ENCODE results near the gene ZNF808. TPM values are rescaled to one million over a fixed set of nuclear protein-coding genes. Genes with fewer than 3 reads are reported as not detected.
"Not testable (repeated sequence)": the region's sequence is repeated elsewhere in the genome, so short reads cannot be mapped to it uniquely, and the experiment has no call there.

ZNF808 gene
- total RNA-seq, 1 experiment from 2014 or later = 14.2 TPM

DNA sequence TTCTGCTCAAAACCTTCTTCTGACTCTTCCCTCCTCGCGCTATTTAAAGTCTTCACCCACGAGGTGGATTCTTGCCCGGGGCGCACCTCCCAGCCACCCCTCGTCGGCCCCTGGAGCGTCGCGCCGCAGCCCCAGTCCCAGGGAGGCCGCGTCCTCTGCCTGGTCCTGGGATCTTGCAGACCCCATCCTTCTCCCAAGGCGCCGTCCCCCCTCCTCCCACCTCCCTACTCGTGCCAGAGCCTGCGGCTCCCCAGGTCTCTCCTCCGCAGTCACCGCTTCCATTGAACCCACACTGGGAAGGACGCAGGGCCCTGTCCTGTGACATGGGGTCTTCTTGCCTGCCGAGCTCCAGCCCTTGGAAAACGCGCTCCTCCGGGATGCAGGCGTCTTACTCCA, 486 bp downstream of the ZNF808 start:
- in situ Hi-C loops (cut with HindIII; ENCODE audit: low pct_unique_long_range_greater_than_20kb, low sequenced_read_pairs) = no loop called here
- DNase-seq (ENCODE audit: low read depth, low spot score) = no peak

DNA sequence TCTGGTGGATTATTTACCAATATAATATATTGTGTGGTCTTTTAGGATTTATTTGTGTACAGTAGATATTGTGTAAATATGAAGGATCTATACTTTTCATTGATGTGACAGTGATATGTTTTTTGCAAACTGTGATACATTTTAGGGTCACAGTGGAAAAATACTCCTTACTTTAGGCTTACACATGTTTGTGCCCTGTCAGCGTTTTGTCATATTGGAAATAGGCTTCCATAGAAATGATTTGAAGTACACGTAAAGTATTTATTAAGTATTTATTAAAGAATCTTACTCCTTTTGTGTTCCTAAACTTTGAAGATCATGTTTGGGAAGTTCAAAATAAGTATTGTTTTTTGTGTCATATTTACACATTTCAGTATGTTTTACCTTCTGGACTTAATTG, 5.0 kb downstream of the ZNF808 start:
- in situ Hi-C loops (cut with HindIII; ENCODE audit: low pct_unique_long_range_greater_than_20kb, low sequenced_read_pairs) = no loop called here
- DNase-seq (ENCODE audit: low read depth, low spot score) = no peak

DNA sequence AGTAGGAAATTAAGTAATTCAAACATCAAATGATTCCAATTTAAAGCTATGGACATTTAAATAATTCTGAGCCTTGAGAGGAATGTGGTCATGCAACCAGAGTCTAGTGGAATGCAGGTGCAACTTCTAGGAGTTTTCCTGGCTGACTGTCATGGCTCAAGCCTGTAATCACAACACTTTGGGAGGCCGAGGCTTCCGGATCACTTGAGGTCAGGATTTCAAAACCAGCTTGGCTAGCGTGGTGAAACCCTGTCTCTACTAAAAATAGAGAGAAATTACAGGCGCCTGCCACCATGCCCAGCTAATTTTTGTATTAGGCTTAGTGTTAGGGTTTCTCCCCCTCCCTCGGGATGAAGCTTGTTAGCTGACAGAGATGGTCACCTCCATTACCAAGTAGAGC, 6.4 kb downstream of the ZNF808 start:
- DNase-seq (ENCODE audit: low read depth, low spot score) = no peak
- in situ Hi-C loops (cut with HindIII; ENCODE audit: low pct_unique_long_range_greater_than_20kb, low sequenced_read_pairs) = no loop called here

DNA sequence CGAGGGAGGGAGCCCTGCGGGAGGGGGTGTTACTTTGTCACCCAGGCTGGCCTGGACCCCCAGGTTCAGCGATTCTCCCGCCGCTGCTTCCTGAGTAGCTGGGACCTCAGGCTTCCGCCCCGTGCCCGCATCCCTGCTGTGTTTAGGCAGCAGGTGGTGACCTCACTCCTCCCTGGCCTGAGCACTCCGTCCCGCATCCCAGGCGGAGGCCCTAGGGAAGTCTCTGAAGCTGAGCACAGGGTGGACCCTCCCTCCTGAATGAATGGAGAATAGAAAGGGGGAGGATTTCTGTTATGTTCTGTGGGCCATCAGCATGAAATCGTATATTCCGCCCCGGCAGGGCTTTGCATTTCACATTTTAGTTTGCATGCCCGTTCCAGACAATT, 7.9 kb downstream of the ZNF808 start:
- DNase-seq (ENCODE audit: low read depth, low spot score); in situ Hi-C loops (cut with HindIII; ENCODE audit: low pct_unique_long_range_greater_than_20kb, low sequenced_read_pairs): not testable (repeated sequence)

DNA sequence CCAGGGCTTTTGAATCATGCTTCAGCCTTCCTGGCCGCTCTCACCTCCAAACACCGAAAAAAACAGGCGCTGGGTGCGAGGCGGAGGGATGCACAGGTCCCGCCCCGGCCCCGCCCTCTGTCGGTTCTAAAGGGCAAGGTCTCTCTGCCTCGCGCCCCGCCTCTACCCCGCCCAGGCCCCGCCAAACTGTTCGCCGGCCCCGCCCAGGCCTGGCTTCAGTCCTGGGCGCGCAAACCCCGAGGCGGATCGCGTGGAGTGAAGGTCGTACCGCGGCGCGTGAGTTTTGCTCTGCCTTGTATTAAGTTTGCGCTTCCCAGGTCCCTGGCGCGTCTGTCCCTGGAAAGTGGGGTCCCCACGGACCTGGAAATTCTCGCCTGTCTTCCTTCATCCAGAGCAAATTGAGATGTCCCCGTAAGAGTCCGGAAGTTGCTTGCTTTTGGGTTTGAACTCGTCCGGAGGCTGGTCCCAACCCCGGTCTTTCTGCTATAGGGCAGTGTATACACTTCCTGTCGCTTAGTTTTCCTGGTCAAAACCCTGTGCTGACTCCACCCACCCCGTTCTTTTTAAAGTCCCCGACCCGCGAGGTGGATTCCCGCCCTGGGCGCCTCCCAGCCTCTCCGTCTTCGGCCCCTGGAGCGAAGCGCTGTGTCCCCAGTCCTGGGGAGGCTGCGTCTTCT, 8.4 kb downstream of the ZNF808 start:
- no peak for DNase-seq (ENCODE audit: low read depth, low spot score)
- in situ Hi-C loops (cut with HindIII; ENCODE audit: low pct_unique_long_range_greater_than_20kb, low sequenced_read_pairs) = no loop called here

DNA sequence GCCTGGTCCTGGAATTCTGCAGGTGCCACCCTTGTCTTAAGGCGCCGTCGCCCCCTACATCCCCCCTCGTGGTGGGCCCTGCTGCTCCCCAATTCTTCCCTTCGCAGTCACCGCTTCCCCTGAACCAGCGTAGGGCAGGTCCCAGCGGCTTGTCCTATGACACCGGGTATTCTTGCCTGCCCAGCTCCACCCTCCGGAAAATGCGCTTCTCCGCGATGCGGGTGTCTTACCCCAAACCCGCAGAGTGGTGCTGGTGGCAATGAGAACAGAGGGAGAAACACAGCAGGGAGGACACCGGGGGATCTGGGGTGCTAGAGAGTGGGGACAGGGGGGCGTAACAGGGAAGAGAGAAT, 9.0 kb downstream of the ZNF808 start:
- DNase-seq (ENCODE audit: low read depth, low spot score) = no peak
- in situ Hi-C loops (cut with HindIII; ENCODE audit: low pct_unique_long_range_greater_than_20kb, low sequenced_read_pairs) = no loop called here

DNA sequence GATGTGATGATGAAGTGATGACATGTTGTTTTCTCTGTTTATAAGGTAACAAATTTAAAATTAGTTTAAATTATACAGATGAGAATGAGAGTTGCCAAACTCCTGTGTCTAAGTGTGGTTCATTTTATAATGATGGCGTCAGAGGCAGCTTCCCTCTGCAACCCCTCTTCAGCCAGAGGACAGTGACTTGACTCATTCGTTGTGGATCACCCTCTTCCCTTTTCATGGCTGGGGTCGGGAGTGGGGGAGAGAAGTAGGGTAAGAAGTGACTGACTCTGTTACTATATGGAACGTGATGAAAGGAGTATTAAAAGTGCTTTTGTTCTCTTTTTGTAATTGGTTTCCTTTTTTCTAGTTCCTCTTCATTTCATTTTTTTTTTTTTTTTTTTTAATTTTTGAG, 11.3 kb downstream of the ZNF808 start:
- DNase-seq (ENCODE audit: low read depth, low spot score); in situ Hi-C loops (cut with HindIII; ENCODE audit: low pct_unique_long_range_greater_than_20kb, low sequenced_read_pairs): not testable (repeated sequence)

DNA sequence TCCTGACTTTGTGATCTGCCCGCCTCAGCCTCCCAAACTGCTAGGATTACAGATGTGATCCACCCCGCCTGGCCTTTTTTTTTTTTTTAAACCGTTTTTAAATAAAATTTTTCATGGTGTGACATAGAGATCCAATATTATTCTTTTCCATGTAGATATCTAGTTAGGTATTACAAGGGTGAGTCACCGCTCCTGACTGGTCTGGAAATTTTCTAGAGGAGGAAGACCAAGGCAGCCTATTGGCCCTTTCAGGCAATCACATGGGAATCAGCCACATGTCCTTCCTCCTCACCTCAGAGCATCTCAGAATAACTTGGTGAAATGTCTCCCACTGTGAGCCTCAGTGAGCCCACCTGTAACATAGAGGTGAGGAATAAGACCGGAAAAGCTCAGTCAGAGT, 13.7 kb downstream of the ZNF808 start:
- DNase-seq (ENCODE audit: low read depth, low spot score); in situ Hi-C loops (cut with HindIII; ENCODE audit: low pct_unique_long_range_greater_than_20kb, low sequenced_read_pairs): not testable (repeated sequence)

DNA sequence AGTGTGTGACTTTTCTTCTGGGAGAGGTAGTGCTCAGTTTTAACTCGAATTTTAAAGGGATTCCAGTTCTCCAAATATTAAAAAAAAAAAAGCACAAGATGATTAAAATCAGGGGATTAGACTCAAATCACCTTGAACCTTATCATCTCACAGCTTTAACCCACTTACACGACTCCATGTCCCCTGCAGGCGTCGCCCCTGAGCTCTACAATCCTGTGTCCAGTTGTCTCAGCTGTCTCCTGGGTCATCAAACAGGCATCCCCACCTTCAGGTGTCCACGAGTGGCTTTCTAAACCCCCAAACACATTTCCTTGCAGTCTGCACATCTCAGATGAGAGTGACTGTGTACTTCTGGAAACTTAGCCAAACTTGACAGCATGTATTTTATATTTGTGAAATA, 14.1 kb downstream of the ZNF808 start:
- in situ Hi-C loops (cut with HindIII; ENCODE audit: low pct_unique_long_range_greater_than_20kb, low sequenced_read_pairs) = no loop called here
- no peak for DNase-seq (ENCODE audit: low read depth, low spot score)

DNA sequence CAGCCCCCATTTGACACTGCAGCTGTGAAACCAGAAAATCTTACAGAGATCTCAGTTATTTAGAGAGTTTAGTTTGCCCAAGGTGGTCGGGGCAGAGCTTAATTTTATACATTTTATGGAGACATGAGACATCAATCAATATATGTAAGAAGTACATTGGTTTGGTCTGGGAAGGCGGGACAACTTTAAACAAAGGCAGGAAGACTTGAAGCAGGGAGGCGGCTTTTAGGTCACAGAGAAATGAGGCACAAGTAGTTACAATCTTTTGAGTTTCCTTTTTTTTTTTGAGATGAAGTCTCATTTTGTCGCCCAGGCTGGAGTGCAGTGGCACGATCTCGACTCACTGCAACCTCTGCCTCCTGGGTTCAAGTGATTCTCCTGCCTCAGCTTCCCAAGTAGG, 15.1 kb downstream of the ZNF808 start:
- DNase-seq (ENCODE audit: low read depth, low spot score); in situ Hi-C loops (cut with HindIII; ENCODE audit: low pct_unique_long_range_greater_than_20kb, low sequenced_read_pairs): not testable (repeated sequence)

DNA sequence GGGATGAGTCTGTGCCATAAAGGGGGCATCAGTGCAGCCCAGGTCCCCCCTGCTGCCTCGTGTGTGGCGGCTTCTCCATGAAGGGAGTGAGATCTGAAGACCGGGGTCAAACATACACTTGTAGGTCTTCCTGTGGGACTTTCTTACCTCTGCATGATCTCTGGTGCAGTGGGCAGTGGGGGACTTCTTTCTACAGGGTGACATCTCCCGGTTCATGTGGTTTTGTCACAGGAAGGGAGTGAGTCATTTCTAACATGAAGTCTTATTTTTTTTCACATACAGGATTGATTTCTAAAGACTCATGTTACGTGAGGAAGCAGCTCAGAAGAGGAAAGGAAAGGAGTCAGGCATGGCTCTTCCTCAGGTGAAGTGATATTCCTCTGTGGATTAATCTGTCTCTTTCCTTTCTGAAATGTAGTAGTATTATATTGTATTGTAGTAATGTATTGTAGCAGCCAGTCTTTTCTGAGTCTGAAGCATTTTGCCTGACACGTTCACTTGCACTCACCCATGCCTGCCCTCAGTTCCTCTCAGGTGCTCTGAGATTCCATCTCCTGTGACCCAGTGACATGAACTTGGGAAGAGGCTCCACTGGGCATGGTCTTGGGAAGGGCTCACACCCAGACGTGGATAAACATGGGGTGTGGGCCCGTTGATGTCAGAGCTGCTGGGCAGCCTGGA, 15.7 kb downstream of the ZNF808 start:
- DNase-seq (ENCODE audit: low read depth, low spot score) = no peak
- in situ Hi-C loops (cut with HindIII; ENCODE audit: low pct_unique_long_range_greater_than_20kb, low sequenced_read_pairs) = no loop called here

DNA sequence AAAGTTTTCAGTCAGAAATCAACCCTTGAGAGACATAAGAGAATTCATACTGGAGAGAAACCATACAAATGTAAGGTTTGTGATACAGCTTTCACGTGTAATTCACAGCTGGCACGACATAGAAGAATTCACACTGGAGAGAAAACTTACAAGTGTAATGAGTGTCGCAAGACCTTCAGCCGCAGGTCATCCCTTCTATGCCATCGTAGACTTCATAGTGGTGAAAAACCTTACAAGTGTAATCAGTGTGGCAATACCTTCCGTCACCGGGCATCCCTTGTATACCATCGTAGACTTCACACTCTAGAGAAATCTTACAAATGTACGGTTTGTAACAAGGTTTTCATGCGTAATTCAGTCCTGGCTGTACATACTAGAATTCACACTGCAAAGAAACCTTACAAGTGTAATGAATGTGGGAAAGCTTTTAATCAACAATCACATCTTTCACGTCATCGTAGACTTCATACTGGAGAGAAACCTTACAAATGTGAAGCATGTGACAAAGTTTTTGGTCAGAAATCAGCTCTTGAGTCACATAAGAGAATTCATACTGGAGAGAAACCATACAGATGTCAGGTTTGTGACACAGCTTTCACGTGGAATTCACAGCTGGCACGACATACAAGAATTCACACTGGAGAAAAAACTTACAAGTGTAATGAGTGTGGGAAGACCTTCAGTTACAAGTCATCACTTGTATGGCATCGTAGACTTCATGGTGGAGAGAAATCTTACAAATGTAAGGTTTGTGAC, 26.9 kb downstream of the ZNF808 start:
- in situ Hi-C loops (cut with HindIII; ENCODE audit: low pct_unique_long_range_greater_than_20kb, low sequenced_read_pairs) = no loop called here
- no peak for DNase-seq (ENCODE audit: low read depth, low spot score)

DNA sequence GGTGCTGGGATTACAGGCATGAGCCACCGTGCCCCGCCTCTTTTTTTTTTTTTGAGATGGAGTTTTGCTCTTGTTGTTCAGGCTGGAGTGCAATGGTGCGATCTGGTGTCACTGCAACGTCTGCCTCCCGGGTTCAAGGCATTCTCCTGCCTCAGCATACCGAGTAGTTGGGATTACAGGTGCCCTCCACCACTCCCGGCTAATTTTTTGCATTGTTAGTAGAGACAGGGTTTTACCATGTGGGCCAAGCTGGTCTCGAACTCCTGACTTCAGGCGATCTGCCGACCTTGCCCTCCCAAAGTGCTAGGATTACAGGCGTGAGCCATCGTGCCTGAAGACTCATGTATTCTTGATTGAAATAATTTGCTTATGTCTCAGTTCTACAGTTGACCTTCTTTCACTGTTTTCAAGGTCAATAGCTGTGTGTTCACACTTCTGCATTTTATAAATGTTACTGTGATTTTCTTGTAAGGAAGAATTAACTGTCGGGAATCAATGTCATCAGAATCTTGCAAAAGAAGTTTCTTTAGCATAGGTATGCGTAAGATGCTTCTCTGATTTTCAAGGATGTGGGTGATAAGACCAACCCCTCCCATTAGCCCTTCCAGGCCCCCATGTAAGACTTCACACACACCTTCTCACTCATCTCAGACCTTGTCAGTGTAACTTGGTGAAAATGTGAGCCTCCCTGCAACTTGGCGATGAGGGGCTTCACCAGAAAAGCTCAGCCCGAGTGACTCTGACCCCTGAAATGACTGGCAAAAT, 29.9 kb downstream of the ZNF808 start:
- no peak for DNase-seq (ENCODE audit: low read depth, low spot score)
- in situ Hi-C loops (cut with HindIII; ENCODE audit: low pct_unique_long_range_greater_than_20kb, low sequenced_read_pairs) = no loop called here

DNA sequence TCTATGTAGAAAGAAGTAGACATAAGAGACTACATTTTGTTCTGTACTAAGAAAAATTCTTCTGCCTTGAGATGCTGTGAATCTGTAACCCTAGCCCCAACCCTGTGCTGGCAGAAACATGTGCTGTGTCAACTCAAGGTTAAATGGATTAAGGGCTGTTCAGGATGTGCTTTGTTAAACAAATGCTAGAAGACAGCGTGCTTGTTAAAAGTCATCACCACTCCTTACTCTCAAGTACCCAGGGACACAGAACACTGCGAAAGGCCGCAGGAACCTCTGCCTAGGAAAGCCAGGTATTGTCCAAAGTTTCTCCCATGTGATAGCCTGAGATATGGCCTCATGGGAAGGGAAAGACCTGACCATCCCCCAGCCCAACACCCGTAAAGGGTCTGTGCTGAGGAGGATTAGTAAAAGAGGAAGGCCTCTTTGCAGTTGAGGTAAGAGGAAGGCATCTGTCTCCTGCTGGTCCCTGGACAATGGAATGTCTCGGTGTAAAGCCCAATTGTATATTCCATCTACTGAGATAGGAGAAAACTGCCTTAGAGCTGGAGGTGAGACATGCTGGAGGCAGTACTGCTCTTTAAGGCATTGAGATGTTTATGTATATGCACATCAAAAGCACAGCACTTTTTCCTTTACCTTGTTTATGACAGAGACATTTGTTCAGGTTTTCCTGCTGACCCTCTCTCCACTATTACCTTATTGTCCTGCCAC, 31.4 kb downstream of the ZNF808 start:
- DNase-seq (ENCODE audit: low read depth, low spot score); in situ Hi-C loops (cut with HindIII; ENCODE audit: low pct_unique_long_range_greater_than_20kb, low sequenced_read_pairs): not testable (repeated sequence)

DNA sequence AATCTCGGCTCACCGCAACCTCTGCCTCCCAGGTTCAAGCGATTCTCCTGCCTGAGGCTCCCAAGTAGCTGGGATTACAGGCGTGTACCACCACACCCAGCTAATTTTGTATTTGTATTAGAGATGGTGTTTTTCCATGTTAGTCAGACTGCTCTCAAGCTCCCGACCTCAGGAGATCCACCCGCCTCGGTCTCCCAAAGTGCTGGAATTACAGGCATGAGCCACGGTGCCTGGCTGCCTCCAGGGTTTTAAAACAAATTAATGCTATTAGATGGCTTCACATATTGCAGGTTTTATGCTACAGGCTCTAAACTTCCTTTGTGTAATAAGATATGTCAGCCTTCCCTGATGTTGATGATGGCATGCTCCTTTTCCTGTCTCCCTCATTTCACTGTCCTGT, 34.1 kb downstream of the ZNF808 start:
- in situ Hi-C loops (cut with HindIII; ENCODE audit: low pct_unique_long_range_greater_than_20kb, low sequenced_read_pairs); DNase-seq (ENCODE audit: low read depth, low spot score): not testable (repeated sequence)

DNA sequence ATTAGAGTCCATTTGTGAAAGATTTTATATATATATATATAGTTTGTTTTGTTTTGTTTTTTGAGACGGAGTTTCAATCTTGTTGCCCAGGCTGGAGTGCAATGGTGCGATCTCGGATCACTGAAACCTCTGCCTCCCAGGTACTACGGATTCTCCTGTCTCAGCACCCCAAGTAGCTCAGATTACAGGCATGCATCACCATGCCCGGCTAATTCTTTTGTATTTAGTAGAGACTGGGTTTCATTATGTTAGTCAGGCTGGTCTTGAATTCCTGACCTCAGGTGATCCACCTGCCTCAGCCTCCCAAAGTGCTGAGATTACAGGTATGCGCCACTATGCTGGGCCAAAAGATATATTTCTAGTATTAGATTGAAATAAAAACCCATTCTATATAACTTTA, 38.7 kb downstream of the ZNF808 start:
- no peak for DNase-seq (ENCODE audit: low read depth, low spot score)
- in situ Hi-C loops (cut with HindIII; ENCODE audit: low pct_unique_long_range_greater_than_20kb, low sequenced_read_pairs) = no loop called here

DNA sequence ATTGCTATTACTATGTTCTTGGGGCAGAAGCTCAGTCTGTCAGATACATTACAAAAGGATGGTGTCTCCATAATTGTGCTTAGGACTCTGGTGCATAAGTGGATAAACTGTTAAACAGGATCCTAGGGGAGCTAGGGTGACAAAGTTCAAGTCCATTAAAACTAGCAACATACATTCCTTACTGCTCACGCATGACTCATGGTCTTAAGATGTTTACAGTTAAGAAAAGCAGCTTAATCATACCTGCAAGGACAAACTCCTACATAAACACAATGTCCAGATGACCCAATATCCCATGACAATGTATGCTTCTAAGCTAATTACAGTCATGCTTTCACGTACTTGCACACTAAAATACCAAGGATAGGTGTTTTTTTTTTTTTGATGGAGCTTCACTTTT, 39.1 kb downstream of the ZNF808 start:
- in situ Hi-C loops (cut with HindIII; ENCODE audit: low pct_unique_long_range_greater_than_20kb, low sequenced_read_pairs) = no loop called here
- DNase-seq (ENCODE audit: low read depth, low spot score) = no peak

DNA sequence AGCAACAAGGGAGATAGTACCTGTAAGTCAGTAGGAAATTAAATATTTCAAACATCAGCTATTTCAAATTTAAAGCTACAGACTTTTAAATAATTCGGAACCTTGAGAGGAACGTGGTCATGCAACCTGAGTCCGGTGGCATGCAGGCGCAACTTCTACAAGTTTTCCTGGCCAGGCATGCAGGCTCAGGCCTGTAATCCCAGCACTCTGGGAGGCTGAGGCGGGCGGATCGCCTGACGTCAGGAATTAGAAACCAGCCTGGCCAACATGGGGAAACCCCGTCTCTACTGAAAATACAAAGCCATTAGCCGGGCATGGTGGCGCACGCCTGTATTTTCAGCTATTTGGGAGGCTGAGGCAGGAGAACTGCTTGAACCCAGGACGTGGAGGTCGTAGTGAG, 40.5 kb downstream of the ZNF808 start:
- DNase-seq (ENCODE audit: low read depth, low spot score) = no peak
- in situ Hi-C loops (cut with HindIII; ENCODE audit: low pct_unique_long_range_greater_than_20kb, low sequenced_read_pairs) = no loop called here
